K562 (cell line): ENCODE data around the gene MYO18A. TPM values are rescaled to one million over a fixed set of nuclear protein-coding genes. Genes with fewer than 3 reads are reported as not detected.
A peak's percentile ranks its signal among the peaks of the same experiment; 100 is the strongest.

Experiments used
- ATAC-seq: fragments of 200-7000 bp; cut with Tn5 transposase; 3 replicates; pipeline ENCODE4 v1.9.1; 2020; ENCODE audit warnings: moderate library complexity
- BruUV-seq: library from RNA; stranded (reverse); fragments of 400-500 nt; replicated peaks from 2 replicates; lab custom pipeline; 2021; lab: Mats Ljungman, UMichigan
- CTCF ChIA-PET: fragments of 300-600 bp; formaldehyde crosslinking; extraction: SDS; loops from one replicate; lab custom pipeline; 2021; ENCODE audit warnings: low intra/inter-chr PET ratio; lab: Yijun Ruan, JAX
- POLR2A ChIA-PET: fragments of 300-600, 350-650 bp; sonication (Branson Sonifier 250); formaldehyde crosslinking; extraction: SDS; loops from one replicate; lab custom pipeline; 2021; ENCODE audit warnings: antibody characterized with exemption, inconsistent platforms; lab: Yijun Ruan, JAX
- DNase-seq, 4 experiments: peaks; one replicate each; pipeline versions ENCODE4 v3.0.0 to v3.0.0-alpha.2; 2011 to 2018; ENCODE audit warnings: low spot score in 3 of 4, mixed read lengths in 3 of 4; ENCODE audit errors: extremely low read depth in 1 of 4
- FAIRE-seq: peaks from 2 replicates; lab custom pipeline; 2011; peaks lifted over from hg19 to GRCh38; lab: Jason Lieb, UNC
- H2AFZ ChIP-seq: 2 replicates; pipeline ENCODE4 v1.6.0; 2011; ENCODE audit warnings: low read depth, low read length, control low read depth, inconsistent platforms
- H3K27ac ChIP-seq: fragments of 200-600 bp; 3 replicates; pipeline ENCODE4 v1.8.0; 2011; ENCODE audit warnings: low read depth, mild to moderate bottlenecking, control low read depth, inconsistent platforms, low read length, moderate library complexity, mixed read lengths; ENCODE audit errors: extremely low read depth
- H3K27me3 ChIP-seq, 2 experiments: fragments of 300-600 bp in 1 of 2; 2 replicates in 1 of 2; 3 replicates in 1 of 2; pipeline versions ENCODE4 v1.6.0 to v1.8.0; 2011; ENCODE audit warnings: inconsistent platforms in 2 of 2, low read length in 2 of 2, mild to moderate bottlenecking in 1 of 2, mixed read lengths in 1 of 2, moderate library complexity in 1 of 2; ENCODE audit not compliant: control insufficient read depth in 2 of 2, insufficient read depth in 2 of 2
- H3K36me3 ChIP-seq: fragments of 300-600 bp; 3 replicates; pipeline ENCODE4 v1.8.0; 2011; ENCODE audit warnings: mild to moderate bottlenecking, low read length, inconsistent platforms; ENCODE audit not compliant: control insufficient read depth, insufficient read depth
- H3K4me1 ChIP-seq, 2 experiments: fragments of 200-600 bp in 1 of 2; replicated peaks in 1 of 2; 2 replicates in 1 of 2; 3 replicates in 1 of 2; pipeline versions ENCODE4 v1.5.1 to v1.8.0; 2011; ENCODE audit warnings: inconsistent platforms in 2 of 2, low read length in 2 of 2, mild to moderate bottlenecking in 1 of 2, mixed read lengths in 1 of 2, moderate library complexity in 1 of 2; ENCODE audit not compliant: control insufficient read depth in 2 of 2, insufficient read depth in 2 of 2
- H3K4me2 ChIP-seq: 2 replicates; pipeline ENCODE4 v1.6.1; 2011; ENCODE audit warnings: low read length, control low read depth, inconsistent platforms, mixed read lengths; ENCODE audit not compliant: insufficient read depth
- H3K4me3 ChIP-seq: fragments of 200-600 bp; sonication (generic), shearing (Covaris generic); 2 replicates; pipeline ENCODE4 v1.5.1; 2016; ENCODE audit warnings: control low read depth, inconsistent platforms
- H3K79me2 ChIP-seq: fragments of 200-600 bp; 3 replicates; pipeline ENCODE4 v1.8.0; 2011; ENCODE audit warnings: low read length, inconsistent platforms; ENCODE audit not compliant: control insufficient read depth, insufficient read depth
- H3K9ac ChIP-seq, 2 experiments: 2 replicates each; pipeline versions ENCODE4 v1.6.0 to v1.6.1; 2011; ENCODE audit warnings: low read depth in 2 of 2, low read length in 2 of 2, control low read depth in 1 of 2, inconsistent platforms in 1 of 2, mild to moderate bottlenecking in 1 of 2, mixed read lengths in 1 of 2; ENCODE audit not compliant: insufficient read depth in 1 of 2
- H3K9me1 ChIP-seq: one replicate; pipeline ENCODE4 v1.6.0; 2011; ENCODE audit warnings: inconsistent platforms, mild to moderate bottlenecking, low read length, moderate library complexity; ENCODE audit not compliant: control insufficient read depth, insufficient read depth
- H3K9me3 ChIP-seq: replicated peaks from 2 replicates; pipeline ENCODE4 v1.5.1; 2011; ENCODE audit warnings: low read depth, low read length, inconsistent platforms; ENCODE audit not compliant: control insufficient read depth, insufficient read depth
- H4K20me1 ChIP-seq: replicated peaks from 2 replicates; pipeline ENCODE4 v1.6.1; 2011; ENCODE audit warnings: low read length, inconsistent platforms, mixed read lengths; ENCODE audit not compliant: control insufficient read depth, insufficient read depth
- FOXJ3 ChIP-seq: sonication (generic); formaldehyde crosslinking; IDR thresholded peaks from 2 replicates; pipeline ENCODE4 v1.4.0; 2020; ENCODE audit warnings: mild to moderate bottlenecking, missing genetic modification reagents
- MCM2 ChIP-seq: fragments of 450-650 bp; IDR thresholded peaks from 2 replicates; pipeline ENCODE4 v1.6.1; 2017; ENCODE audit warnings: low read depth, mild to moderate bottlenecking
- RBFOX2 ChIP-seq: fragments of 200-400 bp; formaldehyde crosslinking; IDR thresholded peaks from 2 replicates; pipeline ENCODE4 v1.6.1; 2017; ENCODE audit warnings: low read depth, mild to moderate bottlenecking, low read length, moderate library complexity
- ZNF146 ChIP-seq: IDR thresholded peaks from one replicate; pipeline ENCODE4 v1.6.1; 2018; ENCODE audit warnings: missing compliant biosample characterization; ENCODE audit not compliant: unreplicated experiment
- ZNF316 ChIP-seq: fragments of 450-650 bp; IDR thresholded peaks from 2 replicates; pipeline ENCODE4 v1.6.1; 2016
- WGBS: fragments of 100-300 bp; shearing (Covaris generic); methylation state at CpG from one replicate; pipeline ENCODE4 v1.1.6; 2016; ENCODE audit warnings: low coverage, mixed read lengths; ENCODE audit not compliant: insufficient coverage; ENCODE audit errors: missing lambda C conversion rate; 5-methylcytosine and 5-hydroxymethylcytosine counted together
- in situ Hi-C: fragments of 300-500 bp; cut with MboI; formaldehyde crosslinking; loops from 4 replicates; pipeline ENCODE4 v1.15.0; 2018; ENCODE audit warnings: inconsistent platforms, mixed read lengths
- intact Hi-C: fragments of 100-400 bp; cut with micrococcal nuclease; formaldehyde crosslinking; loops from 2 replicates; pipeline ENCODE4 v1.14.2; 2022
- polyA plus RNA-seq, 8 experiments: library from polyadenylated mRNA; depleted of rRNA in 4 of 8; stranded (reverse) in 5 of 8; unstranded in 3 of 8; fragments of >200 nt; fragmentation: Nextera tagmentation in 2 of 8; fragmentation: Illumina TruSeq in 1 of 8; extraction: Ambion mirVana in 2 of 8; extraction: Trizol in 1 of 8; gene quantifications; 2 replicates each; pipeline versions ENCODE4 v1.2.1 to v1.2.3, GENCODE V29; 2011 to 2014; ENCODE audit warnings: inconsistent platforms in 1 of 8, missing spikeins in 1 of 8
- total RNA-seq, 7 experiments: library from RNA; depleted of rRNA in 6 of 7; stranded (reverse); fragments of >200 nt in 6 of 7; fragmentation: Illumina TruSeq in 2 of 7; extraction: Trizol in 2 of 7; gene quantifications; 2 replicates each; pipeline versions ENCODE4 v1.2.1 to v1.2.3, GENCODE V29; 2011 to 2021; ENCODE audit warnings: low replicate concordance in 1 of 7

MYO18A gene
- total and polyA plus RNA-seq, 9 of the 15 experiments (the other 6 are each of a cell fraction or from before 2014, with no cell fraction given), result 2.5 to 65.4 (median 17.1) TPM

- Histone ChIP-seq H3K9me1 (peaks cover 5% of the 10 kb centered on the region), H3K4me2 (no peak overlapping the region), H3K27ac (no peak overlapping the region), H3K4me1 (peaks cover 14 to 34% of the 10 kb centered on the region in 2 experiments; a peak in 4 of 5 replicates), H3K4me3 (no peak overlapping the region), H3K9ac (no peak overlapping the region), H3K9me3 (no peaks in the 10 kb centered on the region), H3K79me2 (peaks cover 71% of the 10 kb centered on the region), H3K27me3 (no peaks in the 10 kb centered on the region)
- DNase-seq (no peak), ATAC-seq (no peak)
- WGBS, result 62% methylated on average over 3 of the region's 3 CpGs
- BruUV-seq, result no TSS peak
- TF ChIP-seq FOXJ3, result no peak
- no peak for TF ChIP-seq RBFOX2
- TF ChIP-seq ZNF146 (CRISPR knock-in tag), result peak; percentile 54
- TF ChIP-seq ZNF316, result peak; percentile 28; the same call in 1 of the 2 replicates
- no peak for TF ChIP-seq MCM2
- TF ChIP-seq, all 486 proteins: peak for 2
- POLR2A ChIA-PET, result interaction anchor here (1.5 kb wide), 1 partner anchor 22 kb away, joined by 3 read pairs; no protein-coding TSS in a partner anchor
- CTCF ChIA-PET, result no interaction called here
- Histone ChIP-seq H3K36me3 (peaks cover 41% of the 10 kb centered on the region; the same call in 2 of the 3 replicates), H2AFZ (no peak overlapping the region), H4K20me1 (no peaks in the 10 kb centered on the region)
- FAIRE-seq, result no peak
- in situ Hi-C loops, result no loop called here
- intact Hi-C loops, result no loop called here
Measured at GRCh38 chr17:29170682-29171081, 9.5 kb downstream of the MYO18A start.
